Activated CD4-positive, CD25-positive, alpha-beta regulatory T cell (primary cell): Measurements from ENCODE around the gene PAOX.

Source experiments
- DNase-seq, 4 experiments: peaks; one replicate each; lab custom pipeline; 2025; lab: John Stamatoyannopoulos, UW

PAOX gene

GRCh38 chr10:133439517-133440461, 60.7 kb downstream of the PAOX start:
- no peak for DNase-seq

- no peak for DNase-seq
These were observed 61.7 kb downstream of the PAOX start for GRCh38 chr10:133440633-133441285.
